ENCODE data around the gene SEPTIN10. TPM values are rescaled to one million over a fixed set of nuclear protein-coding genes. Genes with fewer than 3 reads are reported as not detected.

The SEPTIN10 gene
- total RNA-seq, 1 experiment from 2014 or later = 92.5 TPM

GRCh38 chr2:109499566-109499965 is 114.2 kb downstream of the SEPTIN10 start:
- no peaks in the 10 kb centered on the region for H3K9me3 ChIP-seq (ENCODE audit: control insufficient read depth, low read depth, low read length)
- Mint-ChIP-seq H3K4me3 (no peak overlapping the region), H3K4me1 (peaks cover 0 to 8% of the 10 kb centered on the region in 2 experiments; a peak in 1 of 4 replicates), H3K27me3 (ENCODE audit: low read depth) (no peaks in the 10 kb centered on the region), H3K9me3 (no peaks in the 10 kb centered on the region), H3K27ac (peak overlapping the region in 1 of 3 experiments; percentile 52; a peak in 2 of 7 replicates), H3K36me3 (ENCODE audit: insufficient read depth in 1 of 3, low read depth in 3 of 3) (no peaks in the 10 kb centered on the region; a peak in 1 of 7 replicates)
- H4K5ac ChIP-seq (ENCODE audit: insufficient read length, low read depth, low read length) = no peak overlapping the region
- no peak overlapping the region for H3K9ac ChIP-seq (ENCODE audit: extremely low read depth, insufficient read length, low read length)
- H3K23me2 ChIP-seq (ENCODE audit: insufficient read length, low read depth, low read length, poor library complexity, severe bottlenecking) = no peaks in the 10 kb centered on the region
- WGBS (ENCODE audit: extremely low coverage, insufficient read length, low lambda C conversion rate) = no CpG with 5 or more reads among the region's 5 CpGs
- no peak overlapping the region for H3K27ac ChIP-seq (ENCODE audit: insufficient read length, low read depth, low read length)
- no peak overlapping the region for H3K56ac ChIP-seq (ENCODE audit: insufficient read length, low read depth, low read length)
- H2BK20ac ChIP-seq (ENCODE audit: low read depth, low read length, poor library complexity, severe bottlenecking) = no peak overlapping the region
- no peaks in the 10 kb centered on the region for H3K4me1 ChIP-seq (ENCODE audit: insufficient read depth, low read length)
- H2BK12ac ChIP-seq (ENCODE audit: insufficient read length, low read depth, low read length) = no peak overlapping the region
- no peak overlapping the region for H3K4me2 ChIP-seq (ENCODE audit: insufficient read depth, insufficient read length, low read length)
- H2BK120ac ChIP-seq (ENCODE audit: low read depth, low read length, poor library complexity, severe bottlenecking) = no peak overlapping the region
- H3T11ph ChIP-seq (ENCODE audit: low read length) = no peak overlapping the region
- DNase-seq = no peak
- H2BK5ac ChIP-seq (ENCODE audit: insufficient read length, low read length) = no peak overlapping the region
- no peaks in the 10 kb centered on the region for H3K79me1 ChIP-seq (ENCODE audit: insufficient read depth, low read depth, low read length, poor library complexity, severe bottlenecking)
- H2AK5ac ChIP-seq (ENCODE audit: insufficient read length, low read length) = no peak overlapping the region
- no peak overlapping the region for H3K4ac ChIP-seq (ENCODE audit: low read depth, low read length)
- H3K79me2 ChIP-seq (ENCODE audit: insufficient read depth, low read length) = no peaks in the 10 kb centered on the region
- no peak overlapping the region for H4K91ac ChIP-seq (ENCODE audit: insufficient read length, low read depth, low read length)
- H2BK15ac ChIP-seq (ENCODE audit: low read depth, low read length) = no peak overlapping the region
- no peak overlapping the region for H3K18ac ChIP-seq (ENCODE audit: insufficient read length, low read depth, low read length)
- H3K23ac ChIP-seq (ENCODE audit: insufficient read length, low read depth, low read length) = no peak overlapping the region
- H2AFZ ChIP-seq (ENCODE audit: low read length) = no peak overlapping the region
- no peaks in the 10 kb centered on the region for H4K20me1 ChIP-seq (ENCODE audit: control insufficient read depth, insufficient read depth, insufficient read length)
- no peak for TF ChIP-seq CTCF (conservative IDR thresholded peaks at IDR 0.05)
- H3K27me3 ChIP-seq (ENCODE audit: insufficient read depth, low read length) = no peaks in the 10 kb centered on the region
- no peak overlapping the region for H4K8ac ChIP-seq (replicated peaks; ENCODE audit: insufficient read length, low read depth, low read length)
- no peak overlapping the region for H3K14ac ChIP-seq (ENCODE audit: insufficient read depth, low read length)
